ENCODE measurements around the gene IQCH. TPM values are rescaled to one million over a fixed set of nuclear protein-coding genes. Genes with fewer than 3 reads are reported as not detected.
A peak's percentile ranks its signal among the peaks of the same experiment; 100 is the strongest.

Gene IQCH
- polyA plus RNA-seq, 5 donors: 1.8 to 2.5 (median 2.4) TPM

DNA sequence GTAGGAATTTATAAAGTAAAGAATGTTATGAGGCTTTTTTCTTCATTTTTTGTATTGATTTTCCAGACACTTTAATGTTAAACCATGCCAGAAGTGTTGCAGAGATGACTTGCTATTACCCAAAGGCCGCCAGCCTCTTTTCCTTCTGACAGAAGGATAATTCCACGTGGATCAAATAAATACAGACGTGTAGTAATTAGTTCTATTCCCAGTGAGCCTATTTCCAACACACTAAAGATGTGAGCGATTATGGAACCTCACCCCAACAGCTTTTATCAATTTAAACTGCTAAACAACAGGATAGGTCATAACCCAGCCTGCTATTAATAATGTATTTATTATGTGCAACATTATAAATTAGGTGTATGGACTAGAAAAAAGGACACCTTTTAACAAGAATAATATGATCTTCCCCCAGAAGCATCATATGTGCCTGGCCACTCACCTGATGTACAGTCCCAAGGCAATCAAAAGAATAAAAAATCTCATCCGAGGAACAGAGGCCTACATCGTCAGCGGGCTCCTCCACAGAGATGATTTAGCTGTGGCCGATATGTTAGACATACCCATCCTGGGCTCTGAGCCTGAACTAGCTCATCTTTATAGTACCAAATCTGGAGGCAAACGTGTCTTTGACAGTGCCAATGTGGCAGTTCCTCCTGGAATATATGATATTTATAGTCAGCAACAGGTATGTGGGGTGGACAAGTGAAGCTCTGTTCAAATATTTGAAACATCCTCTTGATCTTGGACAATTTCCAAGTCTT, 140.5 kb downstream of the IQCH start:
- no peak for DNase-seq

DNA sequence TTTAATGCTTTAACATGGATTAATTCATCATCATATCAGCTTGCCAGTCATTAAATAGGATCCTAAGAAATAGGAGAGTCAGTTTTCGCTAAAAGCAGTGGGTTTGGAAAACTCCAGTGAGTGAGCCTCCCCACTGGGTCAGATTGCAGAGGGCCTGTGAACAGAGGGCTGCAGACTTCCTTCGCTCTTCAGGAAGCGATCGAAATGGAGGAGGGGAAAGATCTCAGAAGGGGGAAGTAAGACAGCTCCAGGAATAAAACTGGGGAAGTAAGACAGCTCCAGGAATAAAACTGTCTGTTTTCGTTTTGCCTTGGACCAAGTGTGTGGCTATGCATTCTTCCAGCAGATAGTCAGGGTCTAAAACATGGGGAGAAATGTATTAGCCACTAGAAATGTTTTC, 141.5 kb downstream of the IQCH start:
- no peak for DNase-seq

DNA sequence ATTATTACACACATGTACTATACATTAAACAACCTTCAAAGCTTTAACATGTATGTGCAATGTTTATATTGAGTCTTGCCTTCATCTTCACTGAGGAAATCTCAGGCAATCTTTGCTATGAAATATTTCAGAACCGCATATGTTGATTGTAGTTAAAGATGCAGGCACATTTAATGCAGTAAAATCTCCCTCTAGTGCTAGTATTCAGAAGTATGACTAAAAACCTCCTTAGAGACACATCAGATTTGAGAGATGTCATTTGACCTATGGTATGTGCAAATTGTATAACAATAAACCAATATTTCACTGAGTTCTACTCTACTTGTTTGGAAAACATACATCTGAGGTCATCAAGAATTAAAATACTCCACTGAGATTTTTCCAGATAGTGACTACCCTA, 142.6 kb downstream of the IQCH start:
- no peak for DNase-seq

DNA sequence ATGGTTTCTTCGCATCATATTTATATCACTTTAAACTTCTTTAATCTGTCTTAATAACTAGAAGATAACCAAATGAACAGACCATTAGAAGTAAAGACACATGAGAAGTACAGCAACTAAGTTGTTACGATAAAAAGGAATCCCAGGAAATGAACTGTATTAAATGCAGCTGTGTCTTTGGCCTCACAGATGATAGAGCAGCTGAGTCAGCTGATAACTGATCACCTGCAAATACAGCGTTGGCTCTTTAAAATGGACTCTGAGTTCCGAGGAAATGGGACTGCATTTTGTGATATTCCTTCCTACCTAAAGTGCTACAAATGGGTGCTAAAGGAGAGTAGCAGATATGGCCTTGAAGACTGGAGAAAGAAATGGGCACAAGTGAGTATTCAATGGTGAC, 145.3 kb downstream of the IQCH start:
- no peak for DNase-seq

DNA sequence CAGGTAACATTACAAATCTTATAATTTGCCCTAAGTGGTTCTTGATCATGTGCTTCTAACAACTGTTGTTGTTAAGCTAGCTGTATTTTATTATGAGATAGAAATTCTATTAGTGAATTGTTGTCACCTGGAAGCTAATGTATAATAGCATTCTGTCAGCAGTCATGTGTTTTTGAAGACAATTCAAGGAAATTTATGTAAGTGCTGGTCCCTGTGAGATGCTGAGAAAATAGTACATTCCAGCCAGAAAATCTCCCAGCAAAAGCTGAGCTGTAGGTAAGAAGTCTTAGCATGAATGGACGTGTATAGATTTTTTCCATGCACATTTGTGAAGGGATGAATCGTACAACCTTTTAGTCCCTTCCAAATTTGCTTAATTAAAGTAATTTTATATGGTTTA, 146.3 kb downstream of the IQCH start:
- no peak for DNase-seq

DNA sequence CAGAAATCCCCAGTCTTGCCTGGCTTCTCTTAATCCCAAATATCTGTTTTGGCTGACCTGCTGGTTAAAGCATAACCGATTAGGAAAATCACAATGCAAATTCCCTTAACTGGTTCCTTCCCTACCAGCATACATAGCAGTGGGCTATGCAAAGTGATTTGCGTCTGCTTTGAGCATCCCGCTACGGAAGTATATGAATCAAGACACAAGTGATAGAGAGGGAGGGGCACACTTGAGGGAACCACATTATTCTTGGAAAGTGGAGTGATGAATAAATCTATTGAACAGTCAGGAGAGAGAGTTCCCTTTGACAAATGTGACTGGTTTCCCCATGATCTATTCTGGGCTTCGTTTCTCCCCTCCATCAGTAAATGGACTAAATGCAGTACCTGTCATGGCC, 146.8 kb downstream of the IQCH start:
- no peak for DNase-seq

DNA sequence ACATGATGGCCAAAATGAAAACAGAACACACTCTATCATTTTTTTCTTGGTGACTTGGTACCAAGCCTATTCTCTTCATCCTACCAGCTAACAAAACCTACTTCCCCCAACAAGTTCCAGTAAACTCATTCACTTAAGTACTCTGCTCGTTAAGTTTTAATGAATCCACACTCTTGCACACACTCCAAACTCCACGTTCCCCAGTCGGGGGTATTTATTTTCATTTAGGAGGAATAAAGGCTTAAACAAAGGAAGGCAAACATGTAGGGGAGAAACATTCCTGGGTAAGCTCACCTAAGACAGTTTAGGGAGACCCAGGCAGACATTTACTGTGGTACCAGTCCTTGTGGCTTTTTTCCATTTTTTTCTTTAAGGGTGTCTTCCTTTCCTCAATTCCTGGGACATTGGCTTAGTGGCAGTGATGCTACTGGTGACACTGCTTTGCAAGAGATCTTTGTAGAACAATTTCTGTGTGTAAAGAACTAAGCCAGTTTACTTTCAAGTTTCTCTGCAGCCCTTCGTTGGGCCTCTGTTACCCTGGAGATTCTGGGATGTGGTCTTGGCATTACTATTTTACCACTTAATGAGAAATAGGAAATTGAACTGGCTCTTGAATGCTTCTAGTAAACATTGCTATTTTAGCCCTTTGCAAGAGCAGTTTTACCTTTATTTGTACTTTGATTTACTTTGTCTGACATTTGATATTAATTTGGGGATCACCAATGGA, 149.0 kb downstream of the IQCH start:
- peak; percentile 26 to 28 for DNase-seq

DNA sequence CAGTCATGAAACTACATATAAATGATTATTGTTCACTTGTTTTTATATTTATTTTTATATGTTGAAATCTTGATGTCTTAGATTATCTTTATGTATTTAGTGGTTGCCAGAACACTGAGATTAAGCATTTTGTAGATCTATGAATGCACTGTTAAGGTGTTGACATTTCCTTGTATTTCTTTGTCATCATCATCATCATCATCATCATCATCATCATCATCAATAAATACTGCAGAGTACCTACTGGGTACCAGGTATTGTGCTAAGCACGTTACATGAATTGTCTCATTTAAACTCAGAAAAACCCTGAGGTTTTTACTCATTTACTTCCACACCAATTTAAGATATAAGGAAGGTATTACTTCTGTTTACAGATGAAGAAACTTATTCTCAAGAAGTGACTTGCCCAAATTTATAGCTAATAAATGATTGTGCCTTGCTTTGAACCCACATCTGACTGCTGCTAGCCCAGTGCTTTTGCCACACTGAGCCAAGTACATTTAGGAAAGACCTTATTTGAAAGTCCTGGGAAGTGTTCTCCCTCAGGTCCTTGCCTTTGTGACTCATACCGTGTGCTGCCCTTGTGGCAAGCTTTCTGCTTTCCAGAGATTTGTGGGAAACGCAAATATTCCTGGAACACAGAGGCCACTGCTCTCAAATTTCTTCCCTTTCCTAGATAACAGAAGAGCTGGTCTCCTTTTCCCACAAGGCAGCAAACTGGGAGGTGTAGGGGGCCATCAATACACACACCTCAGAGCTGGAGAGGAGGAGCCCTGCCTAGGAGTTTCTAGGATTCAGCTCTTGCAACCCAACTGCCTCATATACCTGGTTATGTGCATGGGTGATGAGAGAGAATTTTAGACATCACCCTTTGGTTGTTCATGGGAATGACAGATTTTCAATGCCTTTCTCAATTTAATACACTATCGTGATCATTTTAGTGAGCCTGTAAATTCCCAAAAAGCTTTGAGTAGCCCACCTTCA, 150.9 kb downstream of the IQCH start:
- no peak for DNase-seq

DNA sequence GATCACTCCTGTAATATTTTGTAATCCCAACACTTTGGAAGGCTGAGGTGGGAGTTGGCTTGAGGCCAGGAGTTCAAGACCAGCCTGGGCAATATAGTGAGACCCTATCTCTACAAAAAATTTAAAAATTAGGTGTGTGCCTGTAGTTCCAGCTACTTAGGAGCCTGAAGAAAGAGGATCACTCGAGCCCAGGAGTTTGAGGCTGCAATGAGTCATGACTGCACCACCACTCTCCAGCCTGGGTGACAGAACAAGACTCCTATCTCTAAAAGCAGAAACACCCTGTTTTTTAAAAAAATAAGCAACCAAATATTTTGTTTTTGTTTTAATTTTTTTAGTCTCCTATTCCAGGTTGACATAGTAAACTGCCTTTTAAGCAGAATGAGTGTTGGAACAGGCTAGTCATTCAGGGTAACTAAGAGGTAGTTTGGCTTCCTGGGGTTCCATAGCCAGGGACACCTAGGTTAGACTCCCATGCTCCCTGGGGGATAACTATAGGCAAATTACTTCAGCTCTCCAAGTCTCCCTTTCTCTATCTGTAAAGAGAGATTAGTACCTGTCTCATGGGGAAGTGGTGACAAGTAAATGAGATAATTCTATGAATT, 151.8 kb downstream of the IQCH start:
- no peak for DNase-seq

DNA sequence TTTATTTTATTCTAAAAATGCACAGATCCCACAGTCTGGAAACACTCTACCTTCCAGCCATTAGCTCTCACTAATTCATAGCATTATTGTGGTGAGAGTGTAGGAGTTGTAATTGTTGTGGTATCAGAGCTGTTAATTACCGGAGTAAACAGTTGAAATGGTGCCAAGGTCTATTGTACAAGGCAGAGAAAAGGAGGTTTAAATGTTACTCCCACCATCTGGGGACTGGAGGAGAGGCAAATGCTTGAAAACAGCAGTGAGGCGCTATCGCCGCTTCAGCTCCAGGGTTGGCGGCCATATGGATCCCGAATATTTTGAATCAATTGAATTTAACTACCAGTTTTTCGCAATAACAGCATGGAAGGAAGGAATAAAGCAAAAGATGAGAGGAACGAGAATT, 153.2 kb downstream of the IQCH start:
- no peak for DNase-seq

DNA sequence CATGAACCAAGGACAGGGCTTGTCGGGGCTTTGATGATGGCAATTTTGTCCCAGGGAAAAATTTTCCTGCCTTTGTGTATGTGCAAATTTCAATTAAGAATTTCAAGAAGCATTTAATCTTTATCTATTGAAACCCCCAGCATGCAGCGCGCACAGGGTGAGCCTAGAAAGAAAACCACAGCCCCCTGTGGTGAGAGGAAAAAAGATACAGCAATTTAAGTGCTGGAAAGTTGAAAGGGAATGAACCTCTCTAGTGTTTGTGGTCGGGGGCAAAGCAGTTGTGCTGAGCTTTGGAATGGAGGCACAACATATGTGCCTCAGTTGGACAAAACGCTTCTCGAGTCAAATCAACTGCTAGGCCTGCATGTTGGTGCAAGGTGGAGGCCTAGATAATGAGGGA, 154.6 kb downstream of the IQCH start:
- no peak for DNase-seq

DNA sequence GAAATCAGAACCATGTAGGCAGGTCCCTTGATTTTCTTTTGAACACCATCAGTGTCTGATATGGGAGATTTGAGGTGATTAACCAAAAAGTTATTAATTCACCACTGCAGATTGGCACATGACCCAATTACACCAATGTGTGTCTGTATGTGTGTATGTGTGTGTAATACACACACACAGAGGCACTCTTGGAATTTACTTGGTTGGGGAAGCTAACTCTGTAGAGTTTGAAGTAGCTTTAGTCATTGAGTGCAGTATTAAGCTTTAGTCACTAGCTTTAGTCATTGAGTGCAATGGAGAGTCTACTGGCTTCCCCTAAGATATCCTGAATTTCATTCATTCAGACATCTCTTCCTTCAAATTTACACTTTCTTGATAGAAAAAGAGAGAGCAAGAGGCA, 156.9 kb downstream of the IQCH start:
- DNase-seq: no peak

DNA sequence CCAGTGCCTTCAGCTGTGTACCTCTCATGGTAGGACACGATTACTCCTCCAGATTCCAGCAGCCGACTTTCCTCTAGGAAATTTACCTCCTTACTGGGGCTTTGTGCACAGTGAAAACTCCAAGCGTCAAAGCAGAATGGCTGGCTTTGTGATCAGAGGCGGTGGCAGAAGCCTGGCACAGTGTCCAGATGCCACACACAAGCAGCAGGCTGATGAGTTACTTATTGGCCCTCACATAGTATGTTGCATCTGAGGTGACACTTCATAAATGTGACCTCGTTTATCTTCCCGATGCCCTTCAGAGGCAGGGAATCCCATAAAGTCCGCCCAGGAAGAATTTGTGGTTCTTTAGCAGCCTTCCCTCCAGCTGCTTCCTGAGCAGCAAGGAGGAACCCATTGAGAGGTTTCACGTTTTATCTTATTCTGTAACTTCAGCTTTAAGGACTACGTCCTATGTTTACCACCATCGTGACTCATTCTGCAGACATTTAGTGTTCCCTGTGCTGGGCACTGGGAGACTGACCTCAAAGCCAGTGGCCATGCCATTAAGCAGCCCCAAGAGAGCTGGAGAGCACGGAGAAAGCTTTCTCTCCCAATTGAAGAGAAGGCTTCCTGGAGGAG, 159.3 kb downstream of the IQCH start:
- no peak for DNase-seq

DNA sequence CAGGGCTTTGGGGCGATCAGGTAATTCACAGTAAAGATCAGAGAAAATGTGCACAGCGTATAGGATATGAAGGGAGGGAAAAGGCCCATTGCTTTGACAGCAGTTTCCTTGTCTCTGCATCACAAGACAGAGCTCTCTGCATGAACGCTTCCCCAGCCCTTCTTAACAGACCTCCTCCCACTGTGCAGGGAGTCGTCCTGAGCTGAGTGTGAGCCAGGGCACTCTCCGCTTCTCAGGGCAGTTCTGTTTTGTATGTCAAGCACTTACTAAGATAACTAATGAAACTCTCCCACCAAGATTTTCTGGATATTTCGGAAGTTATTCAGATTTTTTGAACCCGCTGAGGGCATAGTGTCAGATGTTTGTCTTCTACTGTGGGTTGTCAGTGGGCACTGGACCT, 160.6 kb downstream of the IQCH start:
- no peak for DNase-seq

DNA sequence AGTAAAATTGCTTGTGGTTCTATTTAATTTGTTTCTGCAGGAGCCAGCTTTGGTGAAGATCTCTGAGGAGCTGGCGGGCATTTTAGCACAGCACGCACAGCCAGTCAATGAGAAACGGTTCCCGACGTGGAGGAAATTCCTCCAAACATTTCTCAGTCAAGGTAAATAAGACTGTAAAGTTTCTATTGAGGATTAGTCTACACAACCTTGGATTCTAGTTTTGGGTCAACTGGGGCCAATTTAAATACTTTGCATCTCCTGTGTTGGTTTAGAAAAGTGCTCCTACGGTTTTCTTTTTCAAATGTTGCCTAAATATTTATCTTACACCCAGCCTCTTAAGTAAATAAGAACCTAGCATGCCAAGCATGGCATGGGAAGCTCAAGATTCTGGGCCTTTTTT, 162.3 kb downstream of the IQCH start:
- no peak for DNase-seq

DNA sequence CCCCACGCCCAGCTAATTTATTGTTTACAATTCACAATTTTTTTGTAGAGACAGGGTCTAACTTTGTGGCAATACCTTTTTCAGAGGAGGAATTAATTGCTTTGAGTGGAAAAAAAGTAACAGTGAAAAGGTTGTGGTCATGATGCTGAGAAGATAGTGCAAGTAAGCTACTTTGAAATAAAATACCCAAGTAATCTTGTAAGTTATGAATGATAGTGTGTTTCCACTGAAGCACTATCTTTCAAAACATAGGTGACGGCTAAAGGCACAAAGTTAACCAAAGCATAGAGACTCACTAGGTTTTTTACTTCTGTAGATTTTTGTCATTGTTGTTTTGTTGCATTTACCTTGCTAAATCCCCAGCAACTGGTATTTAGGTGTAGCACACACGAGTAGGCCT, 165.1 kb downstream of the IQCH start:
- DNase-seq: no peak

DNA sequence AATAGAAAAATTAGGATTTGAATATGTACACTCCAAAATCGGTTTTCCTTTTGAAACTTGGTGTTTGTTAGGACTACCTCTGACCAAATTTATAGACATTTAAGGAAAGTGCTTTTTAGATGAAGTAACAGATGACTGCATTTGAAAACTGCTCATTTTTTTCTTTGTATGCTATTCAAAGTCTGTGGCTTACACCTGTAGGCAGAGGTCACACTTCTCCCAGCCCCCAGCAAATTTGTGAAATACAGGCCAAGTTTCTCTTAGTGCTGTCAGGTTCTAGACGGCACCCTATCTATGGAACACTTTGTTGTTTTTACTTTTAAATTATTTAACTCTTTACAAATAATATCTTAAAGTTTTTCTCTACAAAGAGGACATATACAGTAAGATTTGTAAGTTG, 165.6 kb downstream of the IQCH start:
- no peak for DNase-seq

DNA sequence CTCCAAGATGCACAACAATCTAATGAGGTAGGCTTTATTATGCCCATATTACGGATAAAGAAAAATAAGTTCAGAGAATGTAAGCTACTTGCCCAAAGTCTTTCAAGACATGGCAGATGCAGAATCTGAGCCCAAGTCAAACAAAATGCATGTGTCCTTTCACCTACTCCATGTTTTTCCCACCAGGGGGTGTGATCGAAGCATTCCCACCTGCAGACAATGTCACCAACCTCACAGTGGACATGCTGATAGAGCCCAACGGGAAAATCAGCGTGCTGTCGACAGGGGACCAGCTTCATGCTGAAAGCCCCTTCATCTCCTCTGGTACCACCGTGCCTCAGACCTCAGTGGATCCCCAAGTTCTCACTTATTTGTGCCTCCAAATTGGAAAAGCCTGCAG, 166.5 kb downstream of the IQCH start:
- no peak for DNase-seq

DNA sequence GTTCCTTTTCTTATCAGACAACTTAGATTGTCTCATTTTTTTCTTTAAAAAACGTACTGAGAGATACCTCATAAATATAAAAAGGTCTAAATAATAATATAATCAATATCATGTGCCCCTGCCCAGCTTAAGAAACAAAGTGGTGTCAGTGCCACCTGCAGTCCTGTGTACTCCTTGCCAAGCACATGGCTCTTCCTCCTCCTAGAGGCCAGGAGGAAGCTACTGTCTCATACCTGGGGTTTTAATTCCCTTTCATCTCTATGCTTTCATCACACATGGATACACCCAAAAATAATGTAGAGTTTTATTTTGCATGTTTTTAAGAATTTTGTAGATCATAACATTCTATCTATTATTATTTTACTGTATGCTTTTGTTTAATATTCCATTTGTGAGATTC, 167.7 kb downstream of the IQCH start:
- no peak for DNase-seq

DNA sequence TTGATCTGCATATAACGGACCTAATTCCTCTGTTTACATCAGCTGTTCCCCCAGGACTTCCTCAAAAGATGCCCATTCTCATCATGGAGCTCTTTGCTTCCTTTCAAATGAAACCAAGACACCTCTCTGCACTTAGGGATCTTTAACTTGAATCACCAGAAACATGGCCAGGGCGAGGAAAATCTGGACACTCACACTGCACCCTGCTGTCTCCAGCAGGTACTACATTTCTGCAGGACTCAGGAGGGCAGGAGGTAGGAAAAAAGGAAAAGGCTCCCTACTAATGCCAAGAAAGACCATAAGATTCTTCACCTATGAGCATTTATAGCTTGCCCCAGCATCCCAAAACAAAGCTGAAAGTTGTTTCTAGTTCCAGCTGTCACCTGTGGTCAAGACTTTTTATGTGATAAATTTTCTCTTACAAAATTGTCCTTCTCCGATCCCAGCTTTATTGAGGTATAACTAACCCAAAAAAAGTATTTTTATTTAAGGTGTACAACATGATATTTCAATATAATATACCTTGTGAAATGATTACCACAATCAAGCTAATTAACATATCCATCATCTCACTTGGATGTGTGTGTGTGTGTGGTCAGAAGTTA, 179.0 kb downstream of the IQCH start:
- peak in 1 of 2 donors; percentile 31 for DNase-seq
